Measurements from ENCODE around the gene LRRC18.

The LRRC18 gene

GRCh38 chr10:48872234-48872633, 67.4 kb downstream of the LRRC18 start:
- no peak for DNase-seq

Measured in NCI-H146 (cell line).